ENCODE results near the gene ERCC6L2.

- no peak for TF ChIP-seq ELF4 (CRISPR knock-in tag; IDR thresholded peaks at IDR 0.05; ENCODE audit: low read depth)
- TF ChIP-seq, protein P1, sequence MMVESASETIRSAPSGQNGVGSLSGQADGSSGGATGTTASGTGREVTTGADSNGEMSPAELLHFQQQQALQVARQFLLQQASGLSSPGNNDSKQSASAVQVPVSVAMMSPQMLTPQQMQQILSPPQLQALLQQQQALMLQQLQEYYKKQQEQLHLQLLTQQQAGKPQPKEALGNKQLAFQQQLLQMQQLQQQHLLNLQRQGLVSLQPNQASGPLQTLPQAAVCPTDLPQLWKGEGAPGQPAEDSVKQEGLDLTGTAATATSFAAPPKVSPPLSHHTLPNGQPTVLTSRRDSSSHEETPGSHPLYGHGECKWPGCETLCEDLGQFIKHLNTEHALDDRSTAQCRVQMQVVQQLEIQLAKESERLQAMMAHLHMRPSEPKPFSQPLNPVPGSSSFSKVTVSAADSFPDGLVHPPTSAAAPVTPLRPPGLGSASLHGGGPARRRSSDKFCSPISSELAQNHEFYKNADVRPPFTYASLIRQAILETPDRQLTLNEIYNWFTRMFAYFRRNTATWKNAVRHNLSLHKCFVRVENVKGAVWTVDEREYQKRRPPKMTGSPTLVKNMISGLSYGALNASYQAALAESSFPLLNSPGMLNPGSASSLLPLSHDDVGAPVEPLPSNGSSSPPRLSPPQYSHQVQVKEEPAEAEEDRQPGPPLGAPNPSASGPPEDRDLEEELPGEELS (CRISPR knock-in tag; IDR thresholded peaks at IDR 0.05): no peak
- no peak for TF ChIP-seq USF1 (CRISPR knock-in tag; IDR thresholded peaks at IDR 0.05)
- TF ChIP-seq, protein P2, sequence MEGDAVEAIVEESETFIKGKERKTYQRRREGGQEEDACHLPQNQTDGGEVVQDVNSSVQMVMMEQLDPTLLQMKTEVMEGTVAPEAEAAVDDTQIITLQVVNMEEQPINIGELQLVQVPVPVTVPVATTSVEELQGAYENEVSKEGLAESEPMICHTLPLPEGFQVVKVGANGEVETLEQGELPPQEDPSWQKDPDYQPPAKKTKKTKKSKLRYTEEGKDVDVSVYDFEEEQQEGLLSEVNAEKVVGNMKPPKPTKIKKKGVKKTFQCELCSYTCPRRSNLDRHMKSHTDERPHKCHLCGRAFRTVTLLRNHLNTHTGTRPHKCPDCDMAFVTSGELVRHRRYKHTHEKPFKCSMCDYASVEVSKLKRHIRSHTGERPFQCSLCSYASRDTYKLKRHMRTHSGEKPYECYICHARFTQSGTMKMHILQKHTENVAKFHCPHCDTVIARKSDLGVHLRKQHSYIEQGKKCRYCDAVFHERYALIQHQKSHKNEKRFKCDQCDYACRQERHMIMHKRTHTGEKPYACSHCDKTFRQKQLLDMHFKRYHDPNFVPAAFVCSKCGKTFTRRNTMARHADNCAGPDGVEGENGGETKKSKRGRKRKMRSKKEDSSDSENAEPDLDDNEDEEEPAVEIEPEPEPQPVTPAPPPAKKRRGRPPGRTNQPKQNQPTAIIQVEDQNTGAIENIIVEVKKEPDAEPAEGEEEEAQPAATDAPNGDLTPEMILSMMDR (IDR thresholded peaks at IDR 0.05): no peak
- TF ChIP-seq ESRRA (CRISPR knock-in tag; IDR thresholded peaks at IDR 0.05; ENCODE audit: borderline replicate concordance): no peak
- no peak for TF ChIP-seq CREM (CRISPR knock-in tag; IDR thresholded peaks at IDR 0.05)
- TF ChIP-seq ZNF121 (CRISPR knock-in tag; IDR thresholded peaks at IDR 0.05): no peak
- no peak for TF ChIP-seq ZNF416 (CRISPR knock-in tag; IDR thresholded peaks at IDR 0.05)
- TF ChIP-seq, protein P3, sequence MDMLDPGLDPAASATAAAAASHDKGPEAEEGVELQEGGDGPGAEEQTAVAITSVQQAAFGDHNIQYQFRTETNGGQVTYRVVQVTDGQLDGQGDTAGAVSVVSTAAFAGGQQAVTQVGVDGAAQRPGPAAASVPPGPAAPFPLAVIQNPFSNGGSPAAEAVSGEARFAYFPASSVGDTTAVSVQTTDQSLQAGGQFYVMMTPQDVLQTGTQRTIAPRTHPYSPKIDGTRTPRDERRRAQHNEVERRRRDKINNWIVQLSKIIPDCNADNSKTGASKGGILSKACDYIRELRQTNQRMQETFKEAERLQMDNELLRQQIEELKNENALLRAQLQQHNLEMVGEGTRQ (CRISPR knock-in tag; IDR thresholded peaks at IDR 0.05): no peak
Measured at GRCh38 chr9:95890594-95890993, 15.1 kb downstream of the ERCC6L2 start.

Measured in WTC11 (cell line).